Ascending aorta (tissue), 2 donors: Measurements from ENCODE around the gene MMP1. TPM values are rescaled to one million over a fixed set of nuclear protein-coding genes. Genes with fewer than 3 reads are reported as not detected.

ENCODE experiments used
- DNase-seq, 2 donors: peaks; one replicate each; pipeline ENCODE4 v3.0.0-alpha.2; 2019; ENCODE audit warnings: low spot score in 2 of 2
- H3K27ac ChIP-seq, 2 donors: fragments of 200-600 bp; sonication (generic); one replicate each; pipeline ENCODE4 v1.5.1; 2016 to 2017; ENCODE audit warnings: mild to moderate bottlenecking in 1 of 2
- H3K27me3 ChIP-seq: fragments of 200-600 bp; sonication (generic); one replicate; pipeline ENCODE4 v1.5.1; 2017
- H3K36me3 ChIP-seq, 2 donors: fragments of 200-600 bp; sonication (generic); one replicate each; pipeline ENCODE4 v1.5.1; 2016
- H3K4me1 ChIP-seq, 2 donors: fragments of 200-600 bp; sonication (generic); one replicate each; pipeline ENCODE4 v1.5.1; 2016 to 2017; ENCODE audit warnings: mild to moderate bottlenecking in 1 of 2
- H3K4me3 ChIP-seq, 2 donors: fragments of 200-600 bp; sonication (generic); one replicate each; pipeline ENCODE4 v1.5.1; 2016 to 2017; ENCODE audit warnings: mild to moderate bottlenecking in 1 of 2
- H3K9me3 ChIP-seq, 2 donors: fragments of 200-600 bp; sonication (generic); one replicate each; pipeline ENCODE4 v1.5.1; 2016
- CTCF ChIP-seq, 3 experiments: fragments of 200-600 bp in 2 of 3; fragments of 450-650 bp in 1 of 3; sonication (generic) in 2 of 3; IDR thresholded peaks; one replicate each; pipeline ENCODE4 v1.5.1; 2016 to 2019; ENCODE audit warnings: antibody characterized with exemption in 3 of 3, mild to moderate bottlenecking in 1 of 3, moderate library complexity in 1 of 3
- intact Hi-C: fragments of 100-400 bp; cut with DNase I; formaldehyde crosslinking; loops from one replicate; pipeline ENCODE4 v1.15.1; 2023
- total RNA-seq: library from RNA; depleted of rRNA; stranded (reverse); fragments of >200 nt; gene quantifications from one replicate; pipeline ENCODE4 v1.1.0, GENCODE V29; 2016

Gene MMP1
- total RNA-seq: not detected

GRCh38 chr11:102798012-102798746 is at the start of gene MMP1:
Gene MMP1 (minus strand): TSS chr11:102798160. CDS start chr11:102798092, 68 bp downstream.
- Histone ChIP-seq H3K4me1 (no peaks in the 10 kb centered on the region), H3K4me3 (no peak within 1 kb of the TSS), H3K27me3 (no peaks in the 10 kb centered on the region), H3K27ac (no peak within 1 kb of the TSS), H3K9me3 (no peaks in the 10 kb centered on the region), H3K36me3 (no peaks in the 10 kb centered on the region)
- TF ChIP-seq CTCF (IDR thresholded peaks at IDR 0.05): no peak
- intact Hi-C loops: no loop called here
- DNase-seq: no peak

- Histone ChIP-seq H3K4me1 (no peaks in the 10 kb centered on the region), H3K27me3 (no peaks in the 10 kb centered on the region), H3K36me3 (no peaks in the 10 kb centered on the region), H3K9me3 (no peaks in the 10 kb centered on the region), H3K4me3 (no peak overlapping the region), H3K27ac (no peak overlapping the region)
- DNase-seq: no peak
- no peak for TF ChIP-seq CTCF (IDR thresholded peaks at IDR 0.05)
- intact Hi-C loops: no loop called here
Observed at GRCh38 chr11:102846292-102846691, 48.3 kb upstream of the MMP1 start.

- Histone ChIP-seq H3K27me3 (no peaks in the 10 kb centered on the region), H3K4me1 (no peaks in the 10 kb centered on the region), H3K27ac (no peak within 1 kb of the TSS), H3K4me3 (no peak within 1 kb of the TSS), H3K9me3 (no peaks in the 10 kb centered on the region), H3K36me3 (no peaks in the 10 kb centered on the region)
- no peak for DNase-seq
- no peak for TF ChIP-seq CTCF (IDR thresholded peaks at IDR 0.05)
- intact Hi-C loops: no loop called here
Observed at GRCh38 chr11:102843489-102843888, 45.5 kb upstream of the MMP1 start, which contains the start of gene MMP3. Gene MMP3 (minus strand): TSS chr11:102843609. CDS start chr11:102843546, 63 bp downstream.

- H3K27ac ChIP-seq: no peak overlapping the region
- no peaks in the 10 kb centered on the region for H3K27me3 ChIP-seq
- no peak overlapping the region for H3K4me3 ChIP-seq
- no peak for DNase-seq
- intact Hi-C loops: no loop called here
- H3K4me1 ChIP-seq: no peaks in the 10 kb centered on the region
- TF ChIP-seq CTCF (IDR thresholded peaks at IDR 0.05): no peak
- no peaks in the 10 kb centered on the region for H3K9me3 ChIP-seq
- no peaks in the 10 kb centered on the region for H3K36me3 ChIP-seq
Observed at GRCh38 chr11:102842930-102843329, 45.0 kb upstream of the MMP1 start.

- Histone ChIP-seq H3K4me3 (no peak overlapping the region), H3K9me3 (no peaks in the 10 kb centered on the region), H3K27me3 (no peaks in the 10 kb centered on the region), H3K36me3 (no peaks in the 10 kb centered on the region), H3K27ac (no peak overlapping the region), H3K4me1 (no peaks in the 10 kb centered on the region)
- DNase-seq: no peak
- intact Hi-C loops: no loop called here
- TF ChIP-seq CTCF (IDR thresholded peaks at IDR 0.05): no peak
Observed at GRCh38 chr11:102840018-102840417, 42.1 kb upstream of the MMP1 start.
